ENCODE results near the gene IPP.
"Not testable (repeated sequence)": the region's sequence is repeated elsewhere in the genome, so short reads cannot be mapped to it uniquely, and the experiment has no call there.

IPP gene

DNA sequence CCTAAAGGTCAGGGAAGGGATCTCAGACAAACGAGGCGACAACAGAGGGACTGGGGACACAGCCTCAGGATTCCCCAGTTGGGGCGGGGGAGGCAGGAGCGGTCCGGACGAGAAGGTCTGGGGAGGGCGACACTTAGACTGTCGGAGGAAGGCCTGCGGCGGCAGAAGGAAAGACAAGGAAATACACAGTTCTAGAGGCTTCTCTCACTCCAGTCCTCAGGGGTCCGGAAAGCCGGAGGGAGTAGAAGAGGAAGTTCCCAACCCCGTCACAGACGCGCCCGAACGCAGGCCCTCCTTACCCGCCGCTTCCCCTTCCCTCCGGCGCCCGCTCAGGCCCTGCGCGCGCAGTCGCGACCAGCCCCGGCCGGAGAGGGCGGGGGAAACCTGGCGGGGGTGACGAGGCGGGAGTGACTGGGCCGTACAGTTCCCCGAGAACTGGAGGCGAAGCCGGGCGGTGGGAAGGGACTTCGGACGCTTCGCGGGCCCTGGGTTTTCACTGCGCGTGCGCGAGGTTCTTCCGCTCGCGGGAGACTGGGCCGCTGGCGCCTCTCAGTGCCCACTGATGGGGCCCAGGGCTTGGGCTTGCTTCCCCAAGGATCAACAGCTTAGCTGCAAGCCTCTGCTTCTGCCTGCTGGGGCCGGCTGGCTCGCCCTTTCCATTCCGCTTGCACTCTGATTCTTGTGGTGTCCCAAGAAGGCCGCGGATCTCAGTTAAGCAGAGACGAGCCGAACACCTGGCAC lies at the start of gene IPP:
Gene IPP (minus strand): TSS at position 356 of the 741 bp plus-strand sequence. CDS start 4,242 bp downstream, outside the sequence.
- DNase-seq: peak; percentile 94

DNA sequence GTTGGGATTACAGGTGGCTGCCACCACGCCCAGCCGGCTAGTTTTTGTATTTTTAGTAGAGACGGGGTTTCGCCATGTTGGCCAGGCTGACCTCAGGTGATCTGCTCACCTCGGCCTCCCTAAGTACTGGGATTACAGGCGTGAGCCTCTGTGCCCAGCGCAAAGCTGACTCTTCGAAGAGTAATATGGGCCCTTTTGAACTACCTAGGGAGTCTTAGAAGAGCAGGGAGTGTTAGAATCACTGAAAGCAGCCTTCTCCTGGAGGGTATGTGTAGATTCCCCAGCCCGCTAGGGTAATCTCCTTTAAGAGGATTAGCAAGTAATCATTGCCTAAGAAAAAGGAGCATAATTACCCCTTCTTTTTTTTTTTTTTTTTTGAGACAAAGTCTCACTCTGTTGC lies 46.5 kb upstream of the IPP start:
- DNase-seq: no peak

DNA sequence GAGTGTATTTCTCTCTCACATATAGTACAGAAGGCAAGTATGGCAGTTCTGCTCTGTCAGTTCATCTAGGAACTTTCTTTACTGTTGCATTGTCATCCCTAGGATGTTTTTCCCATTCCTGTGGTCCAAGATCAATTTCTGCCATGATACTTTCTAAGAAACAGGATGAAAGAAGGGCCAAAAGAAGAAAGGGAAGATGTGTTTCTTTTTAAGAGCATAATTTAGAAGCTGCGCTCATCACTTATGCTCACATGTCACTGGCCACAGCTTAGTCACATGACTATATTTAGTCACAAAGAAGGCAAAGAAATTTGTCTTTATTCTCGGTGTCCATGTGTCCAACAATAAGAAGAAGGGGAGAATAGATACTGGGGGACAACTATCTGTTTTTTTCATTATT lies 45.9 kb upstream of the IPP start:
- DNase-seq: no peak

DNA sequence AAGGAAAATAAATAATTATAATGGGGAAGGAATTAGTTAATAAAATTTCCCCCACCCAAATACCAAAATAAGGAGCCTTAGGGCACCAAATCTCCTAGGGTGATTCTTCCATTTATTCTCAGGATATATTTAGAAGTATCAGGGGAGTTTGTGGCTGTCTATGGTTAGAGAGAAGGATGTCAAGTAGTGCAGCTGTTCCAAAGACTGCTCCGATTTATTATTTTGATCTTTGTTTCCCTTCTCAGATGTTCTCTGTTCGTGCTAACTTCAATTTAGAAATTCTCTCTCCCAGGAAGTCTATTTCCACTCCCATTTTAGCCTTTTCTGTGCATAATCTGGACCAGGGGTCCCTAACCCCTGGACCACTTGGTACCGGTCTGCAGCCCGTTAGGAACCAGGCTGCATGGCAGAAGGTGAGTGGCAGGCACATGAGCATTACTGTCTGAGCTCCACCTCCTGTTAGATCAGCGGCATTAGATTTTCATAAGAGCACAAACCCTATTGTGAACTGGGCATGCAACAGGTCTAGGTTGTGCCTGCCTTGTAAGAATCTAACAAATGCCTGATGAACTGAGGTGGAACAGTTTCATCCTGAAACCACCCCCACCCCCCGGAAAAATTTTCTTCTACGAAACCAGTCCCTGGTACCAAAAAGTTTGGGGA lies 43.6 kb upstream of the IPP start:
- DNase-seq: no peak

DNA sequence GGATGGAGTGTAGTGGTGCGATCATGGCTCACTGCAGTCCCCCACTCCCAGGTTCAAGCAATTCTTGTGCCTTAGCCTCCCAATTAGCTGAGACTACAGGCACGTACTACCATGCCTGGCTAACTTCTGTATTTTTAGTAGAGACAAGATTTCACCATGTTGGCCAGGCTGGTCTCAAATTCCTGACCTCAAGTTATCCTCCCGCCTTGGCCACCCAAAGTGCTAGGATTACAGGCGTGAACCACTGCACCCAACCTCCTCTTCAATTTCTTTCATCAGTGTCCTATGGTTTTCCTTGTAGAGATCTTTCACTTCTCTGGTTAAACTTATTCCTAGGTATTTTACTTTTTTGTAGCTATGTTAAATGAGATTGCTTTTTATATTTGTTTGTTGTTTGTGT lies 42.3 kb upstream of the IPP start:
- DNase-seq: no peak

DNA sequence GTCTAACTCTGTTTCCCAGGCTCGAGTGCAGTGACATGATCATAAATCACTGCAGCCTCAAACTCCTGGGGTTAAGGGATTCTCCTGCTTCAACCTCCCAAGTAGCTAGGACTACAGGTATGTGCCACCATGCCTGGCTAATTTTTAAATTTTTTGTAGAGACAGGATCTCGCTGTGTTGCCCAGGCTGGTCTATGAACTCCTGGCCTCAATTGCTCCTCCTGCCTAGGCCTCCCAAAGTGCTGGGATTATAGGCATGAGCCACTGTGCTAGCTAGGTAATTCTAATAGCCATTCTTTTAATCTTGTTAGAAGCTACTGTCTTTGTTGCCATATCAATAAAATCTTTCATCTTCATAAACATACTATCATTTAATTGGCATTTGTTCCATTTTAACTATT lies 39.1 kb upstream of the IPP start:
- no peak for DNase-seq

DNA sequence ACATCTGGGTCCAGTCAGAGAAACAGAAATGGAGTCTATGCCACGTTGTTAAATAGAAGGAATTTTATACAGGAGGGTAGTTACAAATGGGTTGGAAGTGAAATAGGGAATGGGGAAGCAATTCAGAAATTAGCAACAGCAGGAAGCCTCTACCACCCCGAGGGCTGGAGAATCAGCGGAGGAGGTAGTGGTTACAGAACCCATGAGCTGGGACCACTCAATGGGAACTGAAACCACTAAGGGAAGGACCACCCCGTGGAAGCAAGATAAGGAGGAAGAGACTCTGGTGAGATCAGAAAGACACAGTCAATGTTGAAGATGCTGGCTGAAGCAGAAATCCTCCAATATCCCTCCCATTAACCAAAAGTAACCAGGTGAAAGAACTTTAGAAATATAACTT lies 37.5 kb upstream of the IPP start:
- no peak for DNase-seq

DNA sequence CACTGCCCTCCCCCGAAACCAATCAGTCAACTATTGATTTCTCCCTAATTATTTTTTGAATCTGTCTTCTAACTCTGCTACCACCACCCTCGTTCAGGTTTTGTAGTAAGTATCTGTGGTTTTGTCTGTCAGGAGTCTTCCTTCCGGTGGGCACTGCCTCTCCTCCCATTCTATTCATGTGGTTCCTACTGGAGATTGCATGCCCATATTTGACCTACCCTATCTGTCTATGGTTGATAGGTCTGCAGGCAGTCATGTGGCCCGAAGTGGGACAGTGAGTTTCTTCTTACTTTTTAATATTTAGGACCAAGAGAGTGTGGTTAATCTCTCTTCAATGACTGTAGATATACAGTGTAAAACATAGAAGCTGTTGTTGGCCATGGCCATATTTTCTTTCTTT lies 35.1 kb upstream of the IPP start:
- no peak for DNase-seq

DNA sequence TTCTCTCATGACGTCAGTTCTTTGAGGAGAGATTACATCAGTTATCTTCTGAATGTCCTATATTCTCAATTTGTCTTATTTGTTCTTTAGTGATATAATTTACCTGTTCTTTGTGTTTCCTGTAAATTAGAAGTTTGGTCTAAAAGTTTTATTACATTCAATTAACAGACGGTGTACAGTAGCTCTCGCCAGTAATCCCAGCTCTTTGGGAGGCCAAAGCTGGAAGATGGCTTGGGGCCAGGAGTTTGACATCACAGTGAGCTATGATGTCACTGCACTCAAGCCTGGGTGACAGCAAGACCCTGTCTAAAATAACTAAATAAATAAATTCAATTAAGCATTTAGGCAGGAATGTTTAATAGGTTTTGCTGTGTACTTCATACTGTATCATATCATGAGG lies 25.3 kb upstream of the IPP start:
- DNase-seq: no peak

DNA sequence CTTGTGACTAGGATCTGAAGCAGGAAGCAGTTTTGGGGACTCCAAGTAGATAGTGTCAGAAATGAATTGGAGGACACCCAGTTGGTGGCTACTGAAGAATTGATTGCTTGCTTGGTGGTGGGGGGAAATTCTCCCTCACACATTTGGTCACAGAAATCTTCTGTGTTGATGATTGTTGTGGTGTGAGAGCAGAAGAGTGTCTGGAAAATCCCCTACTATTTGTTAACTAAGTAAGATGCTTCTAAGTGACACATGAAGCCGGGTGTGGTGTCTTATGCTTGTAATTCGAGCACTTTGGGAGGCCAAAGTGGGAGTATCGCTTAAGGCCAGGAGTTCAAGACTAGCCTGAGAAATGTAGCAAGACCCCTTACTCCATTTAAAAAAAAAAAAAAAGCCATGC lies 22.5 kb upstream of the IPP start:
- DNase-seq: no peak

DNA sequence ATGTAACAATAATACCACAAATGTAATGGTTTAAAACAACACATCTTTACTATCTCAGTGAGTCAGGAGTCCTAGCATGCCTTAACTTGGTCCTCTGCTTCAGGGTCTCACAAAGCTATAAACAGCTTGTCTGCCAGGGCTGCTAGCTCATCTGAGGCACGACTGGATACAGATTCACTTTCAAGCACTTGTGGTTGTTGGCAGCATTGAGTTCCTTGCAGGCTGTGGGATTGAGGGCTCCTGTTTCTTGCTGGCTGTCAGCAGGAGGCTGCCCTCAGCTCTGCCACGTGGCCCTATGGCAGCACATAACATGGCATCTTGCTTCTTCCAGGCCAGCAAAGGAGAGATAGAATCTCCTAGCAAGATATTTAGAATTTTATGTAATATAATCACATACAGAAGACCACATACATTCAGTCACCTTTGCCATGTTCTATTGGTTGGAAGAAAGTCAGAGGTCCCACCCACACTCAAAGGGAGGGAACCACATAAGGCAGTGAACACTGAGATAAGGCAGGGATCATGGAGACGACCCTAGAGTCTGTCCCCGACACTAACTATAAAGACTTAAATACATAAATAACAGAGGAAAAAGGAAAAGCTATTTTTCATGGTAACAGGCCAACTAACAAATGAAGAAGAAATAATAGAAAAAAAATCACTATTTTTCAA lies 18.9 kb upstream of the IPP start:
- DNase-seq: no peak

DNA sequence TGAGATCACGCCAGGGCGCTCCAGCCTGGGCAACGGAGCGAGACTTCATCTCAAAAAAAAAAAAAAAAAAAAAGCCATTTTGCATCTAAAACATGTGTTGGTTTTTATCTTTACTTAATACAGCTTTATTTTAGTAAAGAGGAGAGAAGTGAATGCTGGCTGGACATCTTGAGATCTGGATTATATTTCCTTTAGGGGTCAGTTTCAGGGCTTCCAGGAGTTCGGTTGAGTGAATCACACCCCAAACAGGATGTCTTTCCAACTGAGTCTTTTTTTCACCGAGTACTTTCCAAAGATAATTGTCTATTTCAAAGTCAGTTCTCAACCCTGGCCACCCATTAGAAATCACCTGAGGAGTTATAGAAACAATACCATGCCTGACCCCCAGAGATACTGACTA lies 16.6 kb upstream of the IPP start:
- DNase-seq: no peak

DNA sequence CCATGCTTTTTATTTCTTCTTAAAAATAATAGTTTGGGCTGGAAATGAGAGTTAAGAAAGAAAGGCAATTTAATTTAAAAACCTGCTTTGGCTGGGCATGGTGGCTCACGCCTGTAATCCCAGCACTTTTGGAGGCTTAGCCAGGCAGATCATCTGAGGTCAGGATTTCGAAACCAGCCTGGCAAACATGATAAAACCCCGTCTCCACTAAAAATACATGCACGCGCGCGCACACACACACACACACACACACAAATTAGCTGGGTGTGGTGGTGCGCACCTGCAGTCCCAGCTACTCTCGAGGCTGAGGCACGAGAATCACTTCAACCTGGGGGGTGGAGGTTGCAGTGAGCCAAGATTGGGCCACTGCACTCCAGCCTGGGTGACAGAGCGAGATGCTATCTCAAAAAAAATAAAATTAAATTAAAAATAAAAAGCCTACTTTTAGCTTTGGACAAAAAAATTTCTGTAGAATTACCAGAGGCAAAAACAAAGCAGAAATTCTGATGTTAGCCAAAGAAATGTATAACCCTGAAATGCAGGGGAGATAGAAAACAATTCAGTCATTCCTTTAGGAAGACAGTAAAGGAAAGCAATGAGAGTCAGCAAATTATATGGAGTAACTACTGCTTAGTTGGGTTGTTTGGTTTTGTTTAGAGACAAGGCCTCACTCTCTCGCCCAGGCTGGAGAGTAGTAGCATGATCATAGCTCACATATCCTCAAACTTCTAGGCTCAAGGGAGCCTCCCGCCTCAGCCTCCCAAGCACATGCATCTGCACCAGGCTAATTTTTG lies 15.7 kb upstream of the IPP start:
- DNase-seq: no peak

DNA sequence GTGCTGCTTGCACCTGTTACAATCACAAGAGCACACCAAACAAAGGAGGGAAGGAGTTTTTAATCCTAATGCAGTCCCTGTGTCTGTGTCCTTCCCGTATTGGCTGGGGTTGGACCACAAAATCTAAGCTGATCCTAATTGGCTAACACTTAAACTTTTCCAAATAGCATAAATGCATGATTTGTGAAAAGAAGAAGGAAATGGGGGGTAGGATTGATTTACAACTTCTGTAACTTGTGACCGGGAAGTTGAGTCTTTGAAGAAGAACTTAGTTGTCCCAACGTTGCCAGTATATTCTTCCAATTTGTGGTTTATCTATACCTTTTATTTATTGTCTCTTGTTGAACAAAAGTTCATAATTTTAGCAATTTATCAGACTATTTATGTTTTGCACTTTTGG lies 11.8 kb upstream of the IPP start:
- no peak for DNase-seq

DNA sequence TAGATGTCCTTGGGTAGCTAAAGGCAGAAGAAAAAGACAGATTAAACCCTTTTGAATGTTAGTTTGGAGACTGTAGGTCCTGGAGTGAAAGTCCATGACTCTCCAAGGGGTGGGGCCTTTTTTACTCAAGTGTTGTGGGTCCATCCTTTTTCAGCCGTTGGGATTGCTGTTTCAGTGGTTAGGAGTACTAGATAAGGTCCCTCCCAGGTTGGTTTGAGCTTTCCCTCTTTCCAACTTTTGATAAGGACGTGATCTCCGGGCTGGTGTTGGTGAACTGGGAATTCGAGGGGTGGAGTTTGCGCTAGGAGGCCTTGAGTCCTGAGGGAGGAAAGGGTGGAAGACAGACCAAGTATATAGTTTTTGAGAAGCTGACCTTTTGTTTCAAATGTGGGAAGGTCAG lies 5.2 kb upstream of the IPP start:
- DNase-seq: no peak

DNA sequence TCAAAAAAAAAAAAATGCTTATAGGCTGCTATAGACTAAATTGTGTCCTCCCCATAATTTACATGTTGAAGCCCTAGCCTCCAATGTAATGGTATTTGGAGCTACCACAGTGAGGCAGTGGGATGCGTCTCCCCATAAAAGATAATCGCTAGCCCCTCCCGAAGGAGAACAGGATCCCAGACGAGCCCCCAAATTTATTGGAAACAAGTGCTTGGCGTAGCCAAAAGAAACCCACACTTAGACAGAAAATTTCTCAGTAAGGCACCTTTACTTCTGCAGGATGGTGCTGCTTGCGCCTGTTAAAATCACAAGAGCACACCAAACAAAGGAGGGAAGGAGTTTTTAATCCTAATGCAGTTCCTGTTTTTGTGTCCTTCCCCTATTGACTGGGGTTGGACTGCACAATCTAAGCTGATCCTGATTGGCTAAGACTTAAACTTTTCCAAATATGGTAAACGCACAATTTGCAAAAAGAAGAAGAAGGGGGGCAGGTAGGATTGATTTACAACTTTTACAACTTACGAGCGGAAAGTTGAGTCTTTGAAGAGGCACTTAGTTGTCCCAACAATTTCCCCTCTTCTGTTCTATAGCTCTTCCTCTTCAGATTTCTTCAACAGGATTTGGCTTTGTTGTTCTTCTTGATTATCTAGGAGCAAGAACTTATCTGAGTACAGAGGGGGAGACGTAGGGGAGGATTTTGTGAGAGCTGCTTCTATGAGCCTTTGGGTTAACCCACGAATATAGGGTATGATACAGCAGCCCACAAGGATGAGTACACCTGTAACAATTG lies 3.0 kb upstream of the IPP start:
- DNase-seq: no peak

DNA sequence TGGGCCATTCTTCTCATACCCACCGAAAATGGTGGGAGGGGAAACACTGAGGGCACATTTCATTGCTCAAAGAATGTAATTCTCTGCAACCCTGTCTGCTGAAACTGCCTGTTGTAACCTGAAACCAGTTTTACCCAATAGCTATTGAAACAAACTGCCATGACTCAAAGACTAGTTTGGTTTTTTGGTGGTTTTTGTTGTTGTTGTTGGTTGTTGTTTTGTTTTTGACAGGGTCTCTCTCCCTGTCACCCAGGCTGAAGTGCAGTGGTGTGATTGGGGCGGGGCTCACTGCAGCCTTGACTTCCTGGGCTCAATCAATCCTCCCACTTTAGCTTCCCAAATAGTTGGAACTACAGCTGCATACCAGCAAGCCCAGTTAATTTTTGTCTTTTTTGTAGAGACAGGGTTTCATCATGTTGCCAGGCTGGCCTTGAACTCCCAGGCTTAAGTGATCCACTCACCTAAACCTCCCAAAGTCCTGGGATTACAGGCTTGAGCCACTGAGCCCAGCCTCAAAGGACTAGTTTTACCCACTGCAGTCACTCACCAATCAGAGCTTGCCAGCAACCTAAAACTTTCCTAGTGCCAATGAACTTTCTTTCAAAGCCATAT lies 2.1 kb upstream of the IPP start:
- no peak for DNase-seq

DNA sequence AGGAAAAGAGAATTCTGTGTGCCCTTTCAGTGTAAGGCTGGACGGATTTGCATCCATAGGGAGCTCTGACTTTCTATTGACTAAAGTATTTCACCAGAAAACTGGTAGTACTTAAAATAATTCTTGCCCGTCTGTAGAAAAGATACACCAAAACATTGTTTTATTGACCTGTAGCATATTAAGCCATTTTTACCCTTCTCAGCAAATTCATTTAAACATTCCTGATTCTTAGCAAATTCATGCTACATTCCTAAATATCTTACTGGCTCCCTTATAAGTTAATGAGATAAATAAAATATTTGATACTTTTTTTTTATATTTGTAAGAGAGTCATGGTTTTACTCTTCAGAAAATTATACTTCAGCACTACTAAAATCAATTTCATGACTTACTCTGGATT lies 1.6 kb upstream of the IPP start:
- no peak for DNase-seq

DNA sequence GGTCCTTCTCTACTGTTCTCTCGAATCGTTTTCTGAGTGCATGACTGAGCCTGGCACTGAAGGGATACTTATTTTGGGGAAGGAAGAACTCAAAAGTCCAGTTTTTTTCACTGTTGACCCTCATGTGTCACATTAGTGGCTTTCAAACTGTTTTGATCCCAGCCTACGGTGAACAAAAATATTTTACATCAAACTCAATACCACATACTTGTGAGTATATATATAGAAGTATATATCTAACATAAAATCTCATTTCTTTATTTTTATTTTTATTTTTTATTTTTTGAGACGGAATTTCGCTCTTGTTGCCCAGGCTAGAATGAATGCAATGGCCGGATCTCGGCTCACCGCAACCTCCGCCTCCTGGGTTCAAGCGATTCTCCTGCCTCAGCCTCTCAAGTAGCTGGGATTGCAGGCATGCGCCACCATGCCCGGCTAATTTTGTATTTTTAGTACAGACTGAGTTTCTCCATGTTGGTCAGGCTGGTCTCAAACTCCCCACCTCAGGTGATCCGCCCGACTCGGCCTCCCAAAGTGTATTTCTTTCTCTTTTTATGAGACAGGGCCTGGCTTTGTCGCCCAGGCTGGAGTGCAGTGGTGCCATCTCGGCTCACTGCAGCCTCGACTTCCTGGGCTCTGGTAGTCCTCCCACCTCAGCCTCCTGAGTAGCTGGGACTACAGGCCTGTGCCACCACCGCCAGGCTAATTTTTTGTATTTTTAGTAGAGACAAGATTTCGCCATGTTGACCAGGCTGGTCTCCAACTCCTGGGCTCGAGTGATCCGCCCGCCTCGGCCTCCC lies 786 bp upstream of the IPP start:
- DNase-seq: not testable (repeated sequence)

DNA sequence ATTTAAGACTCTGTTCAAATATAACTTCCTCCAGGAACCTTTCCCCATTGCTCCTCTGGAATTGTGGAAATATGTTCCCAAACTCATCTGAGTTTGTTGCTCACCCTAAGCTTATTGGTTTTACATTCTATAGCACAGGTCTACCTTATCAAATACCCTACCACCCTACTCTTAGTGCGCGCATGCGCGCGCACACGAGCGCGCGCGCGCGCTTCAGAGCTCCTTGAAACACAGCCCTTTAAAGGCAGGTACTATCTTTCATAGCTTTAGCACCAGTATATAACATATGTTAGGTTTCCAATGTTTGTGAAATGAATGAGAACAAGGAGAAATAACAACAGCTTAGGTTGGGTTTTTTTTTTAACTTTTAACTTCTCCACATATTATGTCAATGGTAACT lies 3.5 kb downstream of the IPP start:
- DNase-seq: no peak

DNA sequence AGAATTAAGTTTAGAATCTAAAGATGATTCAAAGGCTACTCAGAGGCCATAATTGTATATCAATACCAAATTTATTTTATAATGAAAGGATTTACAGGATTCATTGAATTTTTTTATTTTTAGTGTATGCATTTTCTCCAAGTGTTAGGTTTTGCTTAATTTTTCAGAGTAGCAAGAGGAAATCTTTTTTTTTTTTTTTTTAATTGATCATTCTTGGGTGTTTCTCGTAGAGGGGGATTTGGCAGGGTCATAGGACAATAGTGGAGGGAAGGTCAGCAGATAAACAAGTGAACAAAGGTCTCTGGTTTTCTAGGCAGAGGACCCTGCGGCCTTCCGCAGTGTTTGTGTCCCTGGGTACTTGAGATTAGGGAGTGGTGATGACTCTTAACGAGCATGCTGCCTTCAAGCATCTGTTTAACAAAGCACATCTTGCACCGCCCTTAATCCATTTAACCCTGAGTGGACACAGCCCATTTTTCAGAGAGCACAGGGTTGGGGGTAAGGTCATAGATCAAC lies 10.8 kb downstream of the IPP start:
- DNase-seq: not testable (repeated sequence)

All from NCI-H1436 (cell line).